HG02981 (cell line): ENCODE data around the gene SAE1.

Experiments
- ATAC-seq: cut with Tn5 transposase; IDR thresholded peaks from one replicate; pipeline ENCODE4 v1.9.1; 2021; ENCODE audit warnings: mild to moderate bottlenecking, moderate library complexity; ENCODE audit not compliant: unreplicated experiment

The SAE1 gene

GRCh38 chr19:47258895-47259555, 128.4 kb downstream of the SAE1 start:
- no peak for ATAC-seq
